GM19238 (cell line): ENCODE data around the gene TRPM3.

ENCODE experiments used
- DNase-seq: peaks from one replicate; pipeline ENCODE4 v3.0.0; 2011; ENCODE audit warnings: low spot score; ENCODE audit not compliant: insufficient read length

The TRPM3 gene

DNA sequence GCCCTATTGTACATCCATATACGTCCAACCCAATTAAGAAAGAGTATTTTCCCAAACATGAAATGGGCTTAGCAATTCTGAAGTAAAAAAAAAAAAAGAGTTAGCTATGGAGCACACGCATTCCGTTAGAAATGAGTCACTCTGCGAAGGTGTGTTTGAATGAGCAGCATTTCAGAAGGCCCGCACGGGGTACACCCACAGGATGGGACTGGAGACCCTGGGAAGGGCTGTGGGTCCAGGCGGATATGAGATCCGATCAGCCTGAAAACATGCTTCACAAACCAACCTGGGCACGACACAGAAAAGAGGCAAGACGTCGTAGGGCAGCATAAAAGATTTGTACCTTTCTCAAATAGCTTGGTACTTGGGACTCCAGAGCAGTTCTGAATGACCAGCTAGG, 533.0 kb downstream of the TRPM3 start:
- DNase-seq, result no peak

DNA sequence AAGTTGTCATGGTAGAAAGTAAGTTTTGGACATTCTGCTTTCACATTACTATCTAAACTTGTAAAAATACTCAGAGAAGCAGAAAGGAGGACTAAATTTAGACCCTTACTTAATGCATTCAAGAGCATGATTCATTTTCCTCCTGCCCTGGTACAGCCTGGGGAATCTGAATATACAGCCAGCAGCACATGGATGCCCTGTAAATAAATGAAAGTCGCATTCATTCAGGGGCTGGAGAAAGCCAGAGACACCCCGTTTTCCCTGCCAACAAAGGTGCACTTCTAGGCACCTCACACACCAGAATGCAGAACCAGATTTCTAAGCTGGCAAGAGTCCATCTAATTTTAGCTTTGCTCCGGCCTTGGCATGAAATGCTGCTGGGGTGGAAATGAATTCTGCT, 534.2 kb downstream of the TRPM3 start:
- DNase-seq, result no peak

DNA sequence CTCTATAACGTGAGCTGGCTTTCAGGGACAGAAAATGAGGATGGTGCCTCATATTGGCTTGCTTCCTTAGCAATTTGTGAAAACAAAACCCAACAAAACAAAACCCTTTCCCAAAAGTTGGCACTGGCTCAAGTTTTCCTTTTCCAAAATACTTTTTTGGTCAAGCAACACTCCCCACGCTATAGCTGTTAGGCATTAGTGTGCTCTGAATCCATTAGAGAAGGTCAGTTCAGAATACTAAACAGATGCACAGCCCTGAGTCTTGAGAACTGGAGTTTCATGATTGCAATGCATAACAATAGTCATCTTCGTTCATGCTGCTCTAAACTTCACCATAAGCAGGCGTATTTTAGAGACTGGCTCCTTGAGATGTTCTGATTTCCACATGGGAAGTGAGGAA, 534.9 kb downstream of the TRPM3 start:
- no peak for DNase-seq

DNA sequence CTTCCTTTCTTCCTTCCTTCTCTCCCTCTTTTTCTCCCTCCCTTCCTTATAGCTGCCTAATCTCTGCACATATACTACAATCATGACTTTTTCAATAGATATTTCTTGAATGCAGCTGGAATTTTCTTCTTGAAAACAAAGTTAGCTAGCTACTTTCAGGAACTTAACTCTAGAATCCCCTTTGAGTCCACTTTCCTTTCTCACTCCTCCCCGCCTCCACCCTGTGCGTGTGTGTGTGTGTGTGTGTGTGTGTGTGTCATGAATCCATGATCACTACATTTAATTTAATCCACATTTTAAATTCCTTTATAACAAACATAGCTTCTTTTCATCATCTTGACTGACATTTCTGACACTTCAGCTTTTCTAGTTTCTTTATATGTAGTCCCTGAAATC, 539.5 kb downstream of the TRPM3 start:
- DNase-seq, result no peak

DNA sequence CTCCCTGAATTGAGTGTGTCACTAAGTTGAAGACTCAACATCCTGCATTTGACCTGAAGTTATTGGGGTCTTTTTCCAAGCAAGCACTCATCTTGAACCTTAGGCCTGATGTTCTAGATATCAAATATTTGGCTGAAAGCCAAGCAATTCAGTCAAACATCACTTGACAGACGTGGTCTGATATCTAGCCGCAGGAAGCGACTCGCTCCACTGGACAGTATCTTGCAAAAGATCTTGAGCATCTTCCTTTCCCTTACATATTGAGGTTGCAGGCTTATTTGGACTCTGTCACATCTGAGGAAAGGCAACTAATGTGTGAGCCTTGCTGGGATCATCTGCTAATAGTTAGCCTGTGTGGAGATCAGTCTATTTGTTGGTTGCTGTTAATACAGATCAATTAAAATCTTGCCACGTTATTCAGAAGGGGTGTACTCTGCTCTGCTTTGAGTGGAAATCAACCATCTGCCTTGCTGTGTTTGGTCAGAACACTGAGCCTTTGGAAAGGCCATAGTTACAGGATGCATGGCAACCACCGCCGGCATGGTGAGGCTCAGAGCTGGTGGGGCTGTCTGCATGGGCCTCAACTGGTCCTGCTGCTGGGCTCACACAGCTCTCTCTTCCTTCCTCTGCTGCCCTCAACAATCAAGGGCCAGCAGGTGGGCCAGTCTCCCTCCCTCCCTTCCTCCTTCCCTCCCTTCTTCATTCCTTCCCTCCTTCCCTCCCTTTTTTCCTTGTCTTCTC, 540.0 kb downstream of the TRPM3 start:
- no peak for DNase-seq

DNA sequence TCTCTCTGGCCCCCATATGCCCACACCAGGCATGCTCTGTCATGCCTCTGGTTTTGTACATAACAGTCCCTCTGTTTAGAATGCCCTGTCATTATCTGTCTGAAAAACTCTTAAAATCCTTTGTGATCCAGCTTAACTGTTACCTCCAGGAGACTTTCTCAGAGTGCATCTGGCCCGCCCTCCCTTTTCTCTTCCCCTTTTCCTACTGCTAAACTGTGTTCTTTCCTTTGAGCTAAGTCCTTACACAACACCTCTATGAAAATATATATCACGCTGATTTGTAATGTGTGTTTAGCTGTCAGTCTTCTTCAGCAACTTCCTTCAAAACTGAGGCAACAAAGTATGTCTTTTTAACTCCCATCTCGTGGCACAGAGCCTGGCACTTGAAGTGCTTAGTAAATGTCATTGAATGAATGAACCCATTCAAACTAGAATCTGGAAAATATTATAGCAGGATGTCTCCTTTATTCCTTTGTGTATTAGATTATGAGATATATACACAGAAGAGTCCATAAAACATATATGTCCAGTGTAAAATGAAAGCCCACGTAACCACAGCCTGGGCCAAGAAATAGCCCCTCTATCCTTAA, 540.7 kb downstream of the TRPM3 start:
- no peak for DNase-seq

DNA sequence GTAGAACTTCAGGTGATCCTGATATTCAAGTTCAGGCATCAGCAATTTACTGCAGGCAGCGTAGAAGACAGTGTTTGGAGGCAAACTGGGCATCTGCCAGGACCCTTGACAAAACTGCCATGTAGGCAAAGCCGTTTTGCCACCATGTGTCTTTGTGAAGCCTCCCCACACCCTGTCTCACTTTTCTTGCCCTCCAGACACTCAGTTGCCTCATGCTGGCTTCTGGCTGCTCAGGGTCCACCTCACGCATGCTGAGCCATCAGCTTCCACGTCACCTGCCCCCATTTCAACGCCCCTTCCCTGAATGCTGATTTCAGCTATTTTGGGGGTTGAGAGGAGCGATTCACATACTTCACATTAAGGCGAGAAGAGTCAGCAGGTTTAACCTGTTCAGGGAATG, 541.7 kb downstream of the TRPM3 start:
- no peak for DNase-seq

DNA sequence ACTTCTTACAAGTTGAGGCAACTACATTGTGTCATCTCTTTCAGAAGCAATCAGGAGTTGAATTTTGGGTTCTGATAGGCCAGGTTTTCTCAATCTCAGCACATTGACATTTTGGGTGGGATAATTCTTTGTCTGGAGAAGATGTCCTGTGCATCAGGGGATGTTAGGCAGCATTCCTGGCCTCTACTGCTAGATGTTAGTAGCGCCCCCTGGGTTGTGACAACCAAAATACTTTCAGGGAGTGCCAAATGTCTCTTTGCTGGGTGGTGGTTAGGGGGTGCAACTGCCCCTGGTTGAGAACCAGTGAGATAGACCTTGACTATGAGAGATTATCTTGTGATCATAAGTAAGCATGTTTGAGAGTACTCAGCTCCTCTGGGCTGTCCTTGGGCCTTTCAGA, 542.7 kb downstream of the TRPM3 start:
- no peak for DNase-seq

DNA sequence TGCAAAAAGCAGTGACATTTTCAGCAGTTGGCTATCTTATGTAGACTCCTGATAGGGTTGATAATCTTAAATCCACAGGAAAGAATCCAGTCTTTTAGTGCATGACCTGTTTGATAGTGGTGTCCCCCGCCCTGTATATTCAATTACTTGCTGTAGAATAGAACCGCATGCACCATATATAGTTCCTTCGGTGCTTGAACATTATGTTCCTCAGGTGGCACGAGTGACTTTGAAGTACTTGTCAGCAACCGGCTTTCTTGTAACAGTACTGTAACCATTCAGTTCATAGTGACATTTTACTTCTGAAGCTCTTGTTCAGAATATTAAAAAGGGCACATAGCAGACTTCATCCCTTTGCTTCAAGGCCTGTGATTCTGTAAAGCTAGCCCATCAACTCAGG, 543.8 kb downstream of the TRPM3 start:
- DNase-seq, result no peak

DNA sequence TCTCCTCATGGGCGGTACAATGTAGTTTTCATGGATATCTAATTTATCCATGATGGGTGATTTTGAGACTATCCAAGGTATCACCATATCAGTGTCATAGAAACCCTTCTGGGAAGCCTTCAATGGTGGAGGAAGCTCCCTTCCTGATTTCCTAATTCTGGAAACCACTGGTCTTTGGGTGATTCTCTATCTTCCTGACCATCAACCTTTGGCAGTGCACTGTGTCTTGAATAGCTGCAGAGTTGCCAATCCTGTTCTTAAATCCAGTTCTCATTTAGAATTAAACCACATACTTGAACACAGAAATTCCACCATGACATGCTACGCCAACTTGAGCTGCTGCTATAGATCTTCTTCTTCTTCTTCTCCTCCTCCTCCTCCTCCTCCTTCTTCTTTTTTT, 545.3 kb downstream of the TRPM3 start:
- DNase-seq, result no peak

DNA sequence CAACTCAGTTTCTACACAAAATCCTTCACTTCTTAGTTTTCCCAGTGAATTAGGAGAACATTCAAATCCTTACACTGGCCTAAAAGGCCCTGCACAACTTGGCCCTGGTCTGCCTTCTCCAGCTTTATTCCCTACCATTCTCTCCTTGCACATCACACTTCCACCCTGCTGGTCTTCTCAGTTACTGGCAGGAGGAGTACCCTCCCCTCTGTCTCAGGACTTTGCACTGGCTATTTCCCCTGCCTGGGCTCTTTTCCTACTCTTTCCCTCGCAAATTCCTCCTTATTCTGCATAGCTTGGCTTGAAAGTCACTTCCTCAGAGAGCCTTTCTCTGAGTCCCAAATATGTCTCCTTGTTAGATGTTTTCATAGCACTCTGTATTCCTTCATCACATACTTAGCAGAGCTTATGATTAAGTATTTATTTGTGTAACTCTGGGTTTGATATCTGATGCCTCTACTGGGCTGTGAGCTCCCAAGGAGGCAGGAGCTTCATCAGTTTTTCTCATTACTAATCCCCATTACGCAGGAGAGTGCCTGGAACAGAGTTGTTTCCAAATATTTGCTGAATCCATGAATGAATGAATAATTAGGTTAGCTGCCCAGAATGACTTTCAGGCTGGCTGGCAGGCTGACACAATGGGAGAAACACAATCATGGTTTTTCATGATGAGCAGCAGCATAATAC, 547.1 kb downstream of the TRPM3 start:
- DNase-seq, result no peak

DNA sequence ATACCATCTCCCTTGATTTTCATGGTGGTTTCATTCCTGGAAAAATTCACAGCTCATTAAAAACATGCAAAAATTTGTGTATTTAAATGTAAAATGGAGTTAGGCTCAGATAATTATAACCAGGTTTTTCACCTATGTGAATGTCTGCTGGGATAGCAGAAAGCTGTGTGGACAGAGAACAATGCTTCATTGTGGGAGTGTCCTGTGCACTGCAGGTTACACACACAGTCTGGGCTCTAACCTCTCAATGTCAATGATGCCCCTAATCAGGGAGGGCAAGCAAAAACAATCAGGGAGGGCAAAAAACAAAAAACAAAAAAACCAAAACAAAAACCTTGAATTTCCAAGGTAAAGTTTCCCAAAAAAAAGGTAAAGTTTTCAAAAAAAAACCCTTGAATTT, 548.1 kb downstream of the TRPM3 start:
- DNase-seq, result no peak

DNA sequence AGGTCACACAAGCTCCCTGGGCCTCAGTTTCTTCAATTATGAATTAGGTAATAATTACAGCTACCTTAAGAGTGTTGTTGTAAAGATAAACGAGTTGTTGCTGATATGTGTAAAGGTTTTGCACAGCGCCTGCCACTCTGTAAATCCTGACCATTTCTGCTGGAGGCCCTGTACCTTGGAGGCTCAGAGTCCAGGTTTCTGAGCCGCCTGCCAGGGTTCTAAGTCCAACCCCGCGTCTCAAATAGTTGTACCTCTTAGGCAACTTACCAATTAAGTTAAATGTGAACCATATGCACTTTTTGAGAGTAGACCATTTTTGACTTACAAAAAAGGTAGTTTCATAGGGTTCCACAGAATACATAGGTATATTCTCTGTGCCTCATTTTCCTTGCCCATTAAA, 550.2 kb downstream of the TRPM3 start:
- no peak for DNase-seq

DNA sequence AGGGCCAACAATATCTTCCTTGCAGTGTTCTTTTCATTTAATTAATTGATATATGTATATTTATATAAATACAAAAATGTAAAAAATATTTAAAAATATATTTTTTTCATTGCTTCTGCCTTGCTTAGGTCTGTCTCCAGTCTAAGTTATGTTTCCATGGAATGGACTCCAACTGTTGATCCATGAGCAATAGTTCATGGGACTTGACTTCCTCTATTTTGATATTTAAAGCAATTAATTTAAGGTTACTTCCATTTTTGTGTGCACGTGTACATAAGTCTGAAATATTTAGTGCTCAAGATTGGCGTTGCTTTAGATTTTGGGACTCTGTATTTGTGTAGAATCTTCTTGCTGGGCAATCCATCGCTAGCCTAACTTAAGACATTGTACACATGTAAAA, 551.6 kb downstream of the TRPM3 start:
- no peak for DNase-seq

DNA sequence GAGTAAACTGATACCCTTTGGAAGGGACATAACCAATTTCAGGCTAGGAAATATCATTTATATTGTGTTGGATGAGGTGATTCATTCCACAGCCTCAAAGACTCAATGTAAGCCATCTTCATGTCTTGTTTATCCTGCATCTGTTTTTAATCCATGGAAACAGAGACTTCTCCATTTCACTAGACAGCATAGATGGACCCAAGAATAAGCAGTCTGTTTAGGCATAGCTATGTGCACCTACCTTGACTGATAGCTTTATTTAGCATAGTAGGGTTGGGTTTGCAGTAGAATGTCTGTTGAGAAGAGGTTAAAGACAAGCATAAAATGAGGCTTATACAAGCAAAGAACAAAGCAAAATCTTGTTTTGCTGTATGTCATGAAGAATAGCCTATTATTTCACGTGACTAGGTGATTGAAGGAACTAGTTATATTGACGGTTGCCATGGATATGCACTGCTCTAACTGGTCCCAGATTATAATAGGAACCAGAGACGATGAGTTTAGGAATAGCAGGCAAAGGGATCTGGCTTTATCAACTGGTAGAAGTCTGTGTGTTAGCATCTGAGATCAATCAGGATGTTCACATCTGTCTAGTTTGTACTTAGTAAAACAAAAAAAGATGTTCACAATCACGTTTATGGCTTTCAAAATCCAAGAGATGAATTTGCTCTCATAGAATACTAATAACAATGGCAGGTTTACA, 552.2 kb downstream of the TRPM3 start:
- no peak for DNase-seq

DNA sequence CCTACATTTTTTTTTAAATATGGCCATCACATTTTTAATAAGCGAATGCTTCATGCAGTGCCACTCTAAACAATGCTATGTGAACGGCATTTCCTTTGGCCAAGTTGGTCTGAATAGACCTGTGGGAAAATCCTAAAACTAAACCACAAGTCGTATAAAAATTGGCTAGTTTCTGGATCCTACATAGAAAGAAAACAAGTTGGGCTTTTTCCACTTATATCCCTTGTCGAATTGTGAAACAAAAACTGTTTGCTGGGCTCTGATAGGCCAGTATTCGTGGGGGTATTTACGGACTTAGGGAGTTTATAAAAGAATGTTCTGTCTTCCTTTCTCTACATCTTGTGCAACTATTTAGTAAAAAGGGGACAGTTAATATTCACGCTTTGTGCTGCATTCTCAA, 553.9 kb downstream of the TRPM3 start:
- DNase-seq, result no peak

DNA sequence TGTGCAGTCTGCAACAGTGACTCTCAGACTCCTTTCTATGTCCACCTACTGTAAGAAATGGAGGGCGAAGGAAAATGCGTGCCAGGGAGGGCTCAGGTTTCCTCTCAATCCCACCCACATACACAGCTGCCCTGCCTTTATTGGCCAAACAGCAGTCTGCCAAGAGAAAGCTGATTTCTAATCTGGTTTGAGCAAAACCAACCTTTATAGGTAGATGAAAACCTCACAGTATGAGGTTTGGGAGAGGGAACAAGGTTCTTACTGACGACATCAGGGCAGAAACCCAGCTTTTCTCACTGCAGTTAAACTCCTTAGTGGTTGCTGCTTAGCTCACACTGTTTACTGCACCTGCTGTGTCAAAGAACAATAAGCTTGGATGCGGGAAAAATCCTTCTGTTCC, 554.7 kb downstream of the TRPM3 start:
- DNase-seq, result no peak

DNA sequence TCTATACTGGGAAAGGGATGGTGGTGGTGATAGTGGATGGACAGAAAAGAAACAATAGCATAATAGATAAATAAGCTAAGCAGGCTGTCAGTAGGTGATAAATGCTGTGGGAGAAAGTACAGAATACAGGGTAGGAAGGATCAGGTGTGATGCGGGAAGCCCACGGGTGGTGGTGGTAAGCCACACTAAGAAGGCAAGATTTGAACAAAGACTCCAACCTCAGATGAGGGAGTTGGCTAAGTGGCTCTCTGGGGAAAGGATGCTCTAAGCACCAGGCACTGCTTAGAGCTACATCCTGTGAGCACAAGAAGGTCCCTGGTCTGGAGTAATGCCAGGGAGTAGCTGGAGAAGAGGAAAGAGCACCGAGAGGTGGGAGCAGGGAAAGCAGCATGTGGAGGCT, 555.4 kb downstream of the TRPM3 start:
- no peak for DNase-seq

DNA sequence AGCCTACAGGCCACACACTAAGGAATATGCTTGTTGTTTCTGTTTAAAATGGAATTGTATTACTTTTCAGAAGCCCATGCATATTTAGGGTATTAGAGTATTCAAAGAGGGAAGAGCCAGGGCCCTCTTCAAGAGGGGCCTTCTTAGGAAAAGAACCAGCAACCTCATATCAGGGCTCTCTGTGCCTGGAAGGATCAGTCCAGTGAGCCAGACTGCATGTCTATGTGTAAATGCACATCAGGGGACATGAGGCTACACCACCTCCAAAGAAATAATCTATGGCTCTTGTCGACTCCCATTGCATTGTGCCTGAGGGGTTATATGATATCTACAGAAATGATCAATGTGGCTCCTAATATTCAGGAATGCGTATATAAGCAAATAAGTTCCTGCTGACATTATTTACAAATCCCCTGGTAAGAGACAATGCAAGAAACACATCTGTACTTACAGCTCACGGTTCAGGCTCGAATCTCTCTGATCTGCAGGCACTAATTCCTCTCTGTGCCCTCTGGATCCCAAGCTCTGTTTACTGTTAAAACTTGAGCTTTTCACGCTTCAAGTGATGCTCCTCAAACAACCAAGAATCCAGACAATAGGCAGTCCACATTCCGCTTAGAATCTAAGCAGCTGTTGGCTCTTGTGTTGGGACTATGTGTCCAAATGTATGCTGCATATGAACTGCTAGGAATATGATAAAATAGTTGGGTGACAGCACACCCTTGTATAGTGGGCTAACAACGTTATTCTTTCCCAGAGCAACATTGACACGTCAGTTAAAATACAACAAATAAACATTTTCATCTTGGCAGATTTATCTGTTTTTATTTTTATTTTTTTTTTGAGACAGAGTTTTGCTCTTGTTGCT, 556.7 kb downstream of the TRPM3 start:
- DNase-seq, result no peak

DNA sequence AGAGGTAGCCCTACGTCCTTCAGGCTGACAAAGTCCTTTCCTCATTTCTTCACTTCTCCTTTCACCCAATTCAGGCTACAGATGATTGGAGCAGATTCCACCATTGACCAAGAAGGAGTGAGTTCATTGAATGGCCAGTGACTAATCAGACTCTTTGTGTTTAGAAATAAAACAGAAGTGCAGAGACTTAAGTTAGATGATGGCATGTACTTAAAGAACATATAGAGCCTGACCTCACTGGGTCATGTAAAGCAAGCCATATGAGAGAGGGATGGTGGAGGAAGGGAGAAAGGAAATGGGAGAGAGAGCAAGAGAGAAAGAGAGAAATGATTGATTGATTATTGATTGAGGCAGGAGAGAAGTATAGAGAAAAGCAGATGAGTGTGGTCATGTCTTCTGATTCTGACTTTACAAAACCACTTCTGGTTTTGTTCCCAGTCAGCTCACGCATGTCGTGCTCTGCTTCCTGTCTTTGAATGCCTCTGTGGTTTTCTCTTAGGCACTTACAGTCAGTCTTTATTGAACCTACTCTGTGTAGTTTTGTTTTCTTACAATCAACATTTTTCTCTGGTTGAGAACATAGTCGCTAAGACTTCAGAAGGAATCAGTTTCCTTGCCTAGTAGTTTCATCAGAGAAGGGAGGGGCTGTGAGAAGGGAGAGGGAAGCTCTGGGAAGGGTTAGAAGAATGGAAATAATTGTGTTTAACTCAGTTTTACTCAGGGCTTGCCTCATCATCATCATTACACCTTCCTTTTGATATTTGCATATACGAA, 557.8 kb downstream of the TRPM3 start:
- peak; percentile 42 for DNase-seq

DNA sequence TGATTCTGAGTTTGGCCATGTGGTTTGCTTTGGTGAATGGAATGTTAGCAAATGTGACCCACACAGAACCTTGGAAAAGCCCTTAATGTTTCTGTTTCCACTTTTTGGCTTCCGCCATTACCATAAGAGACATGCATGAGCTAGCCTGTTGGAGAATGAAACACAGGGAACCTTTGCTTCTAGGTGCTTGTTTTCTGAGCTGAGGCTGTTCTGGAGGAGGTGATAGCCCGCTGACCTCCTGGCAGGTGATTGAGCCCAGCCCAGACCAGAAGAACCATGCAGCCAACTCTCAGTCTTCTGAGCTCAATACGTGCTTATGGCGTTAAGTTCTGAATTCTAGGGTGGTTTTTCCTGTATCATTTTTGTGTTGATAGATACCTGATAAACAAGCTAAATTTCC, 558.4 kb downstream of the TRPM3 start:
- no peak for DNase-seq
